Natural killer cell (primary cell): ENCODE measurements around the gene HS3ST1. TPM values are rescaled to one million over a fixed set of nuclear protein-coding genes. Genes with fewer than 3 reads are reported as not detected.

ENCODE experiments used
- ATAC-seq, 3 donors: fragments of 150-1000 bp in 2 of 3; fragments of 200-7000 bp in 1 of 3; cut with Tn5 transposase; 1 replicate in 1 of 3; 2 replicates in 2 of 3; pipeline ENCODE4 v1.10.0; 2021; ENCODE audit warnings: mild to moderate bottlenecking in 2 of 3, moderate library complexity in 2 of 3
- DNase-seq, 2 donors: peaks; one replicate each; pipeline versions ENCODE4 v3.0.0 to v3.0.0-alpha.2; 2013 to 2021; ENCODE audit warnings: mixed read lengths in 1 of 2
- H3K27ac ChIP-seq: one replicate; pipeline ENCODE4 v1.5.1; 2013; ENCODE audit warnings: mild to moderate bottlenecking, low read length
- H3K27me3 ChIP-seq: one replicate; pipeline ENCODE4 v1.6.1; 2013; ENCODE audit warnings: low read length; ENCODE audit not compliant: control insufficient read depth, insufficient read depth
- H3K36me3 ChIP-seq: one replicate; pipeline ENCODE4 v1.6.1; 2013; ENCODE audit warnings: low read length; ENCODE audit not compliant: control insufficient read depth, insufficient read depth
- H3K4me1 ChIP-seq: one replicate; pipeline ENCODE4 v1.6.1; 2013; ENCODE audit warnings: low read length; ENCODE audit not compliant: control insufficient read depth, insufficient read depth
- H3K4me3 ChIP-seq: one replicate; pipeline ENCODE4 v1.5.1; 2013; ENCODE audit warnings: low read length
- H3K9me3 ChIP-seq: one replicate; pipeline ENCODE4 v1.6.1; 2013; ENCODE audit warnings: low read length; ENCODE audit not compliant: control insufficient read depth, insufficient read depth
- H3K27ac Mint-ChIP-seq, 2 donors: one replicate each; pipeline ENCODE4 v1.8.0; 2022; ENCODE audit warnings: mild to moderate bottlenecking in 2 of 2, mixed read lengths in 2 of 2, moderate library complexity in 1 of 2
- H3K27me3 Mint-ChIP-seq, 2 donors: one replicate each; pipeline ENCODE4 v1.8.0; 2022; ENCODE audit warnings: low read depth in 2 of 2, mixed read lengths in 2 of 2
- H3K36me3 Mint-ChIP-seq: one replicate; pipeline ENCODE4 v1.8.0; 2022; ENCODE audit warnings: mixed read lengths
- H3K4me1 Mint-ChIP-seq, 2 donors: one replicate each; pipeline ENCODE4 v1.8.0; 2022; ENCODE audit warnings: mixed read lengths in 2 of 2
- H3K4me3 Mint-ChIP-seq: one replicate; pipeline ENCODE4 v1.8.0; 2022; ENCODE audit warnings: mild to moderate bottlenecking, moderate library complexity, mixed read lengths
- H3K9me3 Mint-ChIP-seq, 2 donors: one replicate each; pipeline ENCODE4 v1.8.0; 2022; ENCODE audit warnings: mixed read lengths in 2 of 2
- WGBS: methylation state at CpG from one replicate; pipeline ENCODE4 v1.1.7; 2013; ENCODE audit warnings: missing lambda C conversion rate; ENCODE audit not compliant: insufficient coverage; 5-methylcytosine and 5-hydroxymethylcytosine counted together
- intact Hi-C: fragments of 100-400 bp; cut with micrococcal nuclease; formaldehyde crosslinking; loops from one replicate; pipeline ENCODE4 v1.14.2; 2022
- total RNA-seq, 4 donors: library from RNA; stranded (reverse); fragments of 120-200 nt in 1 of 4; gene quantifications; one replicate each; pipeline versions ENCODE4 v1.2.3 to v1.2.4, GENCODE V29; 2013 to 2022
- TF ChIP-seq, protein P1 (sequence below): fragments of 200-600 bp; IDR thresholded peaks from one replicate; pipeline ENCODE4 v1.8.0; 2022; ENCODE audit warnings: antibody characterized with exemption

Gene HS3ST1
- total RNA-seq, 3 donors from 2014 or later (not counting 1 experiment from before 2014, with no cell fraction given), result not detected

DNA sequence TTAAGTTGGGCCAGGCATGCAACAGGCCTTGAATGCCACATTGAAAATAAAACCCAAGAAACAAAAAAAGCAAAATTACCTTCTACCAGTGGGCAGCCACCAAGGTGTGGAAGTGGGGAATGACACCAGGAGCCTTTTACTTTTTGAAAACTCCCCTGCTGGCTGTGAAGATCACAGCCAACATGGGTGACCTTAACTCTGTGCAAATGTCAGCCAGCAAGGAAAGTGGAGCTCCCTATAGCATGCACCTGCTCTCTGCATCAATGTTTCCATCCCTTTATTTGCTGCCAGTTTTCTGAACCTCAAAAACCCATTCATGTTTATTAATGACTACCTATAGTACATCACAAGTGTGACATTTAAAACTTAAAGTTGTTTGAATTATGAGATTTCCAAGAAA lies 63.7 kb downstream of the HS3ST1 start:
- H3K27me3 Mint-ChIP-seq, result peaks cover 3 to 17% of the 10 kb centered on the region in 2 donors
- DNase-seq (no peak), ATAC-seq (no peak)
- TF ChIP-seq, protein P1, sequence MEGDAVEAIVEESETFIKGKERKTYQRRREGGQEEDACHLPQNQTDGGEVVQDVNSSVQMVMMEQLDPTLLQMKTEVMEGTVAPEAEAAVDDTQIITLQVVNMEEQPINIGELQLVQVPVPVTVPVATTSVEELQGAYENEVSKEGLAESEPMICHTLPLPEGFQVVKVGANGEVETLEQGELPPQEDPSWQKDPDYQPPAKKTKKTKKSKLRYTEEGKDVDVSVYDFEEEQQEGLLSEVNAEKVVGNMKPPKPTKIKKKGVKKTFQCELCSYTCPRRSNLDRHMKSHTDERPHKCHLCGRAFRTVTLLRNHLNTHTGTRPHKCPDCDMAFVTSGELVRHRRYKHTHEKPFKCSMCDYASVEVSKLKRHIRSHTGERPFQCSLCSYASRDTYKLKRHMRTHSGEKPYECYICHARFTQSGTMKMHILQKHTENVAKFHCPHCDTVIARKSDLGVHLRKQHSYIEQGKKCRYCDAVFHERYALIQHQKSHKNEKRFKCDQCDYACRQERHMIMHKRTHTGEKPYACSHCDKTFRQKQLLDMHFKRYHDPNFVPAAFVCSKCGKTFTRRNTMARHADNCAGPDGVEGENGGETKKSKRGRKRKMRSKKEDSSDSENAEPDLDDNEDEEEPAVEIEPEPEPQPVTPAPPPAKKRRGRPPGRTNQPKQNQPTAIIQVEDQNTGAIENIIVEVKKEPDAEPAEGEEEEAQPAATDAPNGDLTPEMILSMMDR, result no peak
- H3K4me1 Mint-ChIP-seq, result peaks cover 0 to 5% of the 10 kb centered on the region in 2 donors
- intact Hi-C loops, result no loop called here
- H3K27ac Mint-ChIP-seq, result no peak overlapping the region
- H3K4me3 Mint-ChIP-seq, result no peak overlapping the region
- Histone ChIP-seq H3K27me3 (no peaks in the 10 kb centered on the region), H3K27ac (no peak overlapping the region), H3K4me3 (no peak overlapping the region), H3K4me1 (no peaks in the 10 kb centered on the region), H3K36me3 (no peaks in the 10 kb centered on the region), H3K9me3 (no peaks in the 10 kb centered on the region)
- H3K36me3 Mint-ChIP-seq, result no peaks in the 10 kb centered on the region
- peaks cover 2% of the 10 kb centered on the region in 2 donors for H3K9me3 Mint-ChIP-seq

- H3K4me3 Mint-ChIP-seq, result no peak overlapping the region
- Histone ChIP-seq H3K27ac (no peak overlapping the region), H3K4me1 (no peaks in the 10 kb centered on the region), H3K4me3 (no peak overlapping the region), H3K36me3 (no peaks in the 10 kb centered on the region), H3K9me3 (peaks cover 3% of the 10 kb centered on the region), H3K27me3 (no peaks in the 10 kb centered on the region)
- H3K9me3 Mint-ChIP-seq, result no peaks in the 10 kb centered on the region
- DNase-seq (no peak), ATAC-seq (no peak)
- H3K27me3 Mint-ChIP-seq, result no peaks in the 10 kb centered on the region
- H3K36me3 Mint-ChIP-seq, result no peaks in the 10 kb centered on the region
- TF ChIP-seq, protein P1, result no peak
- intact Hi-C loops, result no loop called here
- no peaks in the 10 kb centered on the region for H3K4me1 Mint-ChIP-seq
- no peak overlapping the region for H3K27ac Mint-ChIP-seq
Measured at GRCh38 chr4:11359591-11359990, 69.1 kb downstream of the HS3ST1 start.

- no peaks in the 10 kb centered on the region for H3K27me3 ChIP-seq
- no peak for ATAC-seq
- Mint-ChIP-seq H3K27me3 (no peaks in the 10 kb centered on the region), H3K27ac (no peak overlapping the region), H3K4me1 (no peaks in the 10 kb centered on the region), H3K4me3 (no peak overlapping the region), H3K9me3 (no peaks in the 10 kb centered on the region), H3K36me3 (no peaks in the 10 kb centered on the region)
- peaks cover 3% of the 10 kb centered on the region for H3K9me3 ChIP-seq
- no peaks in the 10 kb centered on the region for H3K4me1 ChIP-seq
- no peaks in the 10 kb centered on the region for H3K36me3 ChIP-seq
- intact Hi-C loops, result no loop called here
- no peak overlapping the region for H3K4me3 ChIP-seq
- DNase-seq, result no peak
- no peak overlapping the region for H3K27ac ChIP-seq
- 83% methylated on average over 8 of the region's 8 CpGs for WGBS
- TF ChIP-seq, protein P1, result no peak
Measured at GRCh38 chr4:11355226-11355625, 73.5 kb downstream of the HS3ST1 start.

DNA sequence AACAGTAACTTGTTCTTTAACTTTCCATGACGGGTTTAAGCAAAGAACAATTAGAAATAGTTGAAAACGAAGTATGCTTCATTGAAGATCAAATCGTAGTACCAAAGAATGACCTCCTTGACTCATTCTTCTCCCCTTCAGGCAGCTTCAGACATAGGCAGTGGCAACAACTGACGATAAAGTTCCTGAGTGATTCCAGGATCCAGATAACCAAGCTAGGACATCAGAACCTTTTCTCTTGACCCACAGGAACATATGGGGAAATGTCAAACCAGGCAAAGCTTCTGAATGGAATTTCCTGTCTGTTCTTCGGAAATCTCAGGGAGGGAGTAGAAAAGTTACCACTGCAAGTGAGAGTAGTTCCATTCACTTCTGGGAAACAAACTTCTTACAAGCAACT lies 74.2 kb downstream of the HS3ST1 start:
- Mint-ChIP-seq H3K4me1 (no peaks in the 10 kb centered on the region), H3K4me3 (no peak overlapping the region), H3K27ac (no peak overlapping the region), H3K9me3 (no peaks in the 10 kb centered on the region), H3K27me3 (no peaks in the 10 kb centered on the region), H3K36me3 (no peaks in the 10 kb centered on the region)
- Histone ChIP-seq H3K4me1 (no peaks in the 10 kb centered on the region), H3K9me3 (peaks cover 3% of the 10 kb centered on the region), H3K27me3 (no peaks in the 10 kb centered on the region), H3K27ac (no peak overlapping the region), H3K4me3 (no peak overlapping the region), H3K36me3 (no peaks in the 10 kb centered on the region)
- WGBS, result 88% methylated on average over 5 of the region's 5 CpGs
- intact Hi-C loops, result no loop called here
- ATAC-seq (no peak), DNase-seq (no peak)
- TF ChIP-seq, protein P1, result no peak
